Endodermal cell (in vitro differentiated cells): ENCODE results near the gene ADAM19. TPM values are rescaled to one million over a fixed set of nuclear protein-coding genes. Genes with fewer than 3 reads are reported as not detected.

Experiments
- DNase-seq: peaks from one replicate; pipeline ENCODE4 v3.0.0-alpha.2; 2017
- H3K27ac ChIP-seq: 2 replicates; pipeline ENCODE4 v1.5.1; 2013; ENCODE audit warnings: mild to moderate bottlenecking, low read depth, low read length, moderate library complexity
- H3K27me3 ChIP-seq: 2 replicates; pipeline ENCODE4 v1.6.1; 2013; ENCODE audit warnings: mild to moderate bottlenecking, low read length, moderate library complexity; ENCODE audit not compliant: insufficient read depth, control insufficient read depth, poor library complexity, severe bottlenecking
- H3K36me3 ChIP-seq: 2 replicates; pipeline ENCODE4 v1.7.0; 2013; ENCODE audit warnings: mild to moderate bottlenecking, low read length, moderate library complexity; ENCODE audit not compliant: control insufficient read depth, insufficient read depth
- H3K4me1 ChIP-seq: one replicate; pipeline ENCODE4 v1.7.0; 2013; ENCODE audit warnings: low read length; ENCODE audit not compliant: control insufficient read depth, insufficient read depth
- H3K4me3 ChIP-seq: 2 replicates; pipeline ENCODE4 v1.5.1; 2013; ENCODE audit warnings: mild to moderate bottlenecking, low read length, moderate library complexity
- H3K9ac ChIP-seq: 2 replicates; pipeline ENCODE4 v1.6.1; 2013; ENCODE audit warnings: mild to moderate bottlenecking, low read length, moderate library complexity; ENCODE audit not compliant: poor library complexity, severe bottlenecking; ENCODE audit errors: extremely low read depth
- H3K9me3 ChIP-seq: 2 replicates; pipeline ENCODE4 v1.6.1; 2013; ENCODE audit warnings: mild to moderate bottlenecking, low read length, moderate library complexity; ENCODE audit not compliant: control insufficient read depth
- H3K27ac Mint-ChIP-seq: 2 replicates; pipeline ENCODE4 v1.8.0; 2020; ENCODE audit warnings: mixed read lengths
- H3K27me3 Mint-ChIP-seq: 2 replicates; pipeline ENCODE4 v1.8.0; 2021; ENCODE audit warnings: mild to moderate bottlenecking, mixed read lengths; ENCODE audit not compliant: insufficient read depth
- H3K36me3 Mint-ChIP-seq: 2 replicates; pipeline ENCODE4 v1.8.0; 2020; ENCODE audit warnings: low read depth, mixed read lengths
- H3K4me1 Mint-ChIP-seq: 2 replicates; pipeline ENCODE4 v1.8.0; 2020; ENCODE audit warnings: mixed read lengths
- H3K4me3 Mint-ChIP-seq: 2 replicates; pipeline ENCODE4 v1.8.0; 2020; ENCODE audit warnings: mild to moderate bottlenecking, moderate library complexity, mixed read lengths
- H3K9me3 Mint-ChIP-seq: 2 replicates; pipeline ENCODE4 v1.8.0; 2020; ENCODE audit warnings: mild to moderate bottlenecking, mixed read lengths
- WGBS, 2 experiments: methylation state at CpG; one replicate each; pipeline versions ENCODE4 v1.1.5 to v1.1.7; 2013; ENCODE audit warnings: missing lambda C conversion rate in 2 of 2, mixed read lengths in 1 of 2; ENCODE audit not compliant: insufficient coverage in 1 of 2, insufficient read length in 1 of 2; 5-methylcytosine and 5-hydroxymethylcytosine counted together
- total RNA-seq, 2 donors: library from RNA; stranded (reverse); fragmentation: NEBNext Ultra II Directional in 1 of 2; extraction: Animal tissue kit (Norgen Biotek cat#: 25700) in 1 of 2; gene quantifications; 2 replicates in 1 of 2; 3 replicates in 1 of 2; pipeline ENCODE4 v1.2.1, GENCODE V29; 2021
- TF ChIP-seq, protein P1 (sequence below): fragments of 200-600 bp; sonication (generic); conservative IDR thresholded peaks from 2 replicates; pipeline ENCODE4 v1.5.0; 2021; ENCODE audit warnings: antibody characterized with exemption, mild to moderate bottlenecking

The ADAM19 gene
- total RNA-seq, 2 donors from 2014 or later = 96.1 to 119 TPM

- Mint-ChIP-seq H3K27ac (no peak overlapping the region), H3K4me1 (peaks cover 5% of the 10 kb centered on the region), H3K36me3 (no peaks in the 10 kb centered on the region), H3K9me3 (peaks cover 2% of the 10 kb centered on the region), H3K4me3 (no peak overlapping the region), H3K27me3 (no peaks in the 10 kb centered on the region)
- TF ChIP-seq, protein P1, sequence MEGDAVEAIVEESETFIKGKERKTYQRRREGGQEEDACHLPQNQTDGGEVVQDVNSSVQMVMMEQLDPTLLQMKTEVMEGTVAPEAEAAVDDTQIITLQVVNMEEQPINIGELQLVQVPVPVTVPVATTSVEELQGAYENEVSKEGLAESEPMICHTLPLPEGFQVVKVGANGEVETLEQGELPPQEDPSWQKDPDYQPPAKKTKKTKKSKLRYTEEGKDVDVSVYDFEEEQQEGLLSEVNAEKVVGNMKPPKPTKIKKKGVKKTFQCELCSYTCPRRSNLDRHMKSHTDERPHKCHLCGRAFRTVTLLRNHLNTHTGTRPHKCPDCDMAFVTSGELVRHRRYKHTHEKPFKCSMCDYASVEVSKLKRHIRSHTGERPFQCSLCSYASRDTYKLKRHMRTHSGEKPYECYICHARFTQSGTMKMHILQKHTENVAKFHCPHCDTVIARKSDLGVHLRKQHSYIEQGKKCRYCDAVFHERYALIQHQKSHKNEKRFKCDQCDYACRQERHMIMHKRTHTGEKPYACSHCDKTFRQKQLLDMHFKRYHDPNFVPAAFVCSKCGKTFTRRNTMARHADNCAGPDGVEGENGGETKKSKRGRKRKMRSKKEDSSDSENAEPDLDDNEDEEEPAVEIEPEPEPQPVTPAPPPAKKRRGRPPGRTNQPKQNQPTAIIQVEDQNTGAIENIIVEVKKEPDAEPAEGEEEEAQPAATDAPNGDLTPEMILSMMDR = no peak
- 90% methylated on average over 1 of the region's 3 CpGs; no CpG with 5 or more reads in 1 of the 2 experiments for WGBS, 2 experiments
- Histone ChIP-seq H3K9ac (no peak overlapping the region), H3K4me1 (peaks cover 3% of the 10 kb centered on the region), H3K27ac (no peak overlapping the region), H3K9me3 (peaks cover 10% of the 10 kb centered on the region), H3K36me3 (no peaks in the 10 kb centered on the region), H3K4me3 (no peak overlapping the region), H3K27me3 (no peaks in the 10 kb centered on the region)
- no peak for DNase-seq
These were observed 24.0 kb upstream of the ADAM19 start for GRCh38 chr5:157599565-157599964.

DNA sequence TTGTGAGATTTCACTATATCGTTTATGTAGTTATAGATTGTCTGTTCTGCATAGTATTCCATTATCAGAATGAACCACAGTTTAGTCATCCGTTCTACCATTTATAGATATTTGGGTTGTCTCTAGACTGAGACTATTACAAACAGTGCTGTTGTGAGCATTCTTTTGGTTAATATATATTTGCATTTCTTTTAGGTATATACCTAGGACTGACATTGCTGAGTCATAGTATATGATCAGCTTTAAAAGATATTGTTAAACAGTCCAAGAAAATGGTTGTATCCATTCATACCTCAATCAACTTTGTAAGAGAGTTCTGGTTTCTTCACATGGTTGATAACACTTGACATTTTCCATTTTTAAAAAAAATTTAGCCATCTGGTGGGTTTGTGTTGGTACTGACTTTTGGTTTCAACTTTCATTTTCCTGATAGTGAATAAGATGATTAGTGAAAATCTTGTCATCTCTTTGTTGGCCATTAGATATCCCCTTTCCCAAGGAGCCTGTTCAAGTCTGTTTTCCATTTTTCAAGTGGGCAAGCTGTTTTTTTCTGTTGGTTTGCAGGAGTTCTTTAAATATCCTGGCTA lies 22.9 kb upstream of the ADAM19 start:
- no peaks in the 10 kb centered on the region for H3K36me3 ChIP-seq
- H3K27me3 ChIP-seq = no peaks in the 10 kb centered on the region
- H3K27ac ChIP-seq = no peak overlapping the region
- Mint-ChIP-seq H3K36me3 (no peaks in the 10 kb centered on the region), H3K27me3 (no peaks in the 10 kb centered on the region), H3K9me3 (peaks cover 2% of the 10 kb centered on the region), H3K27ac (no peak overlapping the region), H3K4me1 (peaks cover 5% of the 10 kb centered on the region), H3K4me3 (no peak overlapping the region)
- TF ChIP-seq, protein P1 = no peak
- no peak overlapping the region for H3K9ac ChIP-seq
- no peak for DNase-seq
- H3K9me3 ChIP-seq = peaks cover 10% of the 10 kb centered on the region
- no peak overlapping the region for H3K4me3 ChIP-seq
- 94 to 100% methylated on average over 1 to 2 of the region's 2 CpGs for WGBS, 2 experiments
- H3K4me1 ChIP-seq = peaks cover 3% of the 10 kb centered on the region

DNA sequence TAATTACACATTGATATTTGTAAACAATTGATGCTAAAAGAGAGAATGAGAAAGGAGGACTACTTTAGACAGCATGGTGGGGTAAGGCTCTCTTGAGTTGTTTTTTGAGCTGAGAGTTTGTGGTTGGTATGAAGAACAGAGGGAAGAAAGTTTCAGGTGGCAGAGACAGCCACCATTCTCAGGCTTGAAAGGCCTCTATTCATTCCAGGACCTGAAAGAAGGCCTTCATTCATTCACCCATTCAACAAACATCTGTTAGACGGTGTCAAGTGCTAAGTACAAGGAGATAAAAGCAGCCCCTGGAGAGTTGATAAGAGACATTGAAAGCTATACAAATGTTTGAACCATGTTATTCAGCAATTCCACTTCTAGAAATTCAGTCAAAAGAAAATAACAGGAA lies 21.7 kb upstream of the ADAM19 start:
- Histone ChIP-seq H3K9ac (no peak overlapping the region), H3K27ac (no peak overlapping the region), H3K36me3 (no peaks in the 10 kb centered on the region), H3K4me1 (peaks cover 9% of the 10 kb centered on the region), H3K9me3 (peaks cover 10% of the 10 kb centered on the region), H3K27me3 (no peaks in the 10 kb centered on the region), H3K4me3 (no peak overlapping the region)
- TF ChIP-seq, protein P1 = no peak
- DNase-seq = no peak
- peaks cover 2% of the 10 kb centered on the region for H3K9me3 Mint-ChIP-seq
- no peaks in the 10 kb centered on the region for H3K27me3 Mint-ChIP-seq
- 46% methylated on average over 1 of the region's 1 CpG; no CpG with 5 or more reads in 1 of the 2 experiments for WGBS, 2 experiments
- no peak overlapping the region for H3K27ac Mint-ChIP-seq
- no peak overlapping the region for H3K4me3 Mint-ChIP-seq
- H3K4me1 Mint-ChIP-seq = peaks cover 7% of the 10 kb centered on the region
- no peaks in the 10 kb centered on the region for H3K36me3 Mint-ChIP-seq
